Esophagus muscularis mucosa (tissue), 4 donors: ENCODE data around the gene ARHGAP23. TPM values are rescaled to one million over a fixed set of nuclear protein-coding genes. Genes with fewer than 3 reads are reported as not detected.
A peak's percentile ranks its signal among the peaks of the same experiment; 100 is the strongest.

Source experiments
- DNase-seq: peaks from one replicate; pipeline ENCODE4 v3.0.0-alpha.2; 2017; ENCODE audit errors: extremely low spot score
- H3K27ac ChIP-seq, 4 donors: fragments of 200-600 bp; sonication (generic); replicated peaks in 1 of 4; 1 replicate in 3 of 4; 2 replicates in 1 of 4; pipeline ENCODE4 v1.5.1; 2016 to 2019; ENCODE audit warnings: mild to moderate bottlenecking in 1 of 4
- H3K27me3 ChIP-seq, 4 donors: fragments of 200-600 bp; sonication (generic); one replicate each; pipeline versions ENCODE4 v1.5.1 to v1.6.0; 2016 to 2019
- H3K36me3 ChIP-seq, 4 donors: fragments of 200-600 bp; sonication (generic); one replicate each; pipeline ENCODE4 v1.5.1; 2016 to 2019
- H3K4me1 ChIP-seq, 4 donors: fragments of 200-600 bp; sonication (generic); one replicate each; pipeline ENCODE4 v1.5.1; 2016 to 2019
- H3K4me3 ChIP-seq, 4 donors: fragments of 200-600 bp; sonication (generic); 1 replicate in 2 of 4; 2 replicates in 2 of 4; pipeline ENCODE4 v1.5.1; 2016 to 2019; ENCODE audit warnings: mild to moderate bottlenecking in 4 of 4, moderate library complexity in 1 of 4
- H3K9me3 ChIP-seq, 4 donors: fragments of 200-600 bp; sonication (generic); 1 replicate in 3 of 4; 2 replicates in 1 of 4; pipeline ENCODE4 v1.5.1; 2016 to 2019
- CTCF ChIP-seq, 3 experiments: fragments of 200-600 bp in 2 of 3; fragments of 450-650 bp in 1 of 3; sonication (generic) in 2 of 3; IDR thresholded peaks; one replicate each; pipeline ENCODE4 v1.5.1; 2017 to 2019; ENCODE audit warnings: antibody characterized with exemption in 3 of 3, mild to moderate bottlenecking in 2 of 3, moderate library complexity in 1 of 3
- EP300 ChIP-seq: sonication (generic); formaldehyde crosslinking; IDR thresholded peaks from one replicate; pipeline ENCODE4 v1.6.1; 2017; ENCODE audit warnings: antibody characterized with exemption
- POLR2A ChIP-seq: fragments of 450-650 bp; IDR thresholded peaks from one replicate; pipeline ENCODE4 v1.6.1; 2017; ENCODE audit warnings: antibody characterized with exemption, moderate library complexity, mild to moderate bottlenecking, low read depth
- POLR2AphosphoS5 ChIP-seq, 2 donors: sonication (generic); formaldehyde crosslinking; IDR thresholded peaks; one replicate each; pipeline ENCODE4 v1.6.1; 2017; ENCODE audit warnings: antibody characterized with exemption in 2 of 2
- WGBS: methylation state at CpG from one replicate; pipeline ENCODE4 v1.1.5; 2018; 5-methylcytosine and 5-hydroxymethylcytosine counted together
- intact Hi-C: fragments of 100-400 bp; cut with DNase I; formaldehyde crosslinking; loops from one replicate; pipeline ENCODE4 v1.15.1; 2023
- total RNA-seq, 4 donors: library from RNA; depleted of rRNA; stranded (reverse); fragments of >200 nt; gene quantifications; one replicate each; pipeline versions ENCODE4 v1.1.0 to v1.2.1, GENCODE V29; 2016

ARHGAP23 gene
- total RNA-seq, 4 donors from 2014 or later = 58.6 to 150 (median 104) TPM

GRCh38 chr17:38558728-38559050, 130.4 kb downstream of the ARHGAP23 start:
- TF ChIP-seq POLR2A = no peak
- TF ChIP-seq EP300 = no peak
- no peak for TF ChIP-seq POLR2AphosphoS5 (IDR thresholded peaks at IDR 0.05)
- TF ChIP-seq CTCF (IDR thresholded peaks at IDR 0.05) = no peak
- intact Hi-C loops = loop anchor here (2.0 kb wide), 2 partner anchors 26 to 110 kb away; no protein-coding TSS in a partner anchor
- WGBS = 11% methylated on average over 7 of the region's 10 CpGs
- peak overlapping the region in 3 of 4 donors; percentile 13 to 31 (median 22) for H3K27ac ChIP-seq
- peaks cover 31 to 58% (median 40%) of the 10 kb centered on the region in 4 donors for H3K4me1 ChIP-seq
- peaks cover 27 to 82% (median 47%) of the 10 kb centered on the region in 4 donors for H3K27me3 ChIP-seq
- H3K9me3 ChIP-seq = no peaks in the 10 kb centered on the region
- no peaks in the 10 kb centered on the region for H3K36me3 ChIP-seq
- no peak for DNase-seq
- H3K4me3 ChIP-seq = peak overlapping the region; percentile 45 to 63 (median 50)

GRCh38 chr17:38559051-38559879, 131.0 kb downstream of the ARHGAP23 start:
- DNase-seq = no peak
- Histone ChIP-seq H3K9me3 (no peaks in the 10 kb centered on the region), H3K27ac (peak overlapping the region in 1 of 4 donors; percentile 22), H3K27me3 (peaks cover 27 to 82% (median 53%) of the 10 kb centered on the region in 4 donors), H3K4me1 (peaks cover 31 to 64% (median 44%) of the 10 kb centered on the region in 4 donors), H3K4me3 (peak overlapping the region; percentile 45 to 63 (median 50)), H3K36me3 (no peaks in the 10 kb centered on the region)
- TF ChIP-seq CTCF (IDR thresholded peaks at IDR 0.05) (peak in 1 of 3 experiments; percentile 5), EP300 (no peak)
- WGBS = 9% methylated on average over 35 of the region's 44 CpGs
- intact Hi-C loops = loop anchor here (2.0 kb wide), 2 partner anchors 26 to 110 kb away; no protein-coding TSS in a partner anchor

GRCh38 chr17:38559880-38560230, 131.6 kb downstream of the ARHGAP23 start:
- H3K27me3 ChIP-seq = peaks cover 27 to 85% (median 59%) of the 10 kb centered on the region in 4 donors
- H3K4me1 ChIP-seq = peaks cover 31 to 67% (median 44%) of the 10 kb centered on the region in 4 donors
- WGBS = 16% methylated on average over 5 of the region's 6 CpGs
- TF ChIP-seq POLR2A (no peak), POLR2AphosphoS5 (IDR thresholded peaks at IDR 0.05) (no peak), CTCF (IDR thresholded peaks at IDR 0.05) (no peak), EP300 (no peak)
- no peak overlapping the region for H3K27ac ChIP-seq
- no peaks in the 10 kb centered on the region for H3K36me3 ChIP-seq
- intact Hi-C loops = loop anchor here (2.0 kb wide), 2 partner anchors 25 to 109 kb away; no protein-coding TSS in a partner anchor
- no peak for DNase-seq
- H3K9me3 ChIP-seq = no peaks in the 10 kb centered on the region
- H3K4me3 ChIP-seq = peak overlapping the region in 3 of 4 donors; percentile 45 to 63 (median 48)

GRCh38 chr17:38560503-38561318, 132.4 kb downstream of the ARHGAP23 start:
- no peaks in the 10 kb centered on the region for H3K9me3 ChIP-seq
- intact Hi-C loops = no loop called here
- no peak overlapping the region for H3K27ac ChIP-seq
- no peaks in the 10 kb centered on the region for H3K36me3 ChIP-seq
- TF ChIP-seq CTCF (IDR thresholded peaks at IDR 0.05) (no peak), POLR2AphosphoS5 (IDR thresholded peaks at IDR 0.05) (no peak), POLR2A (no peak), EP300 (no peak)
- H3K27me3 ChIP-seq = peaks cover 27 to 91% (median 63%) of the 10 kb centered on the region in 4 donors
- DNase-seq = no peak
- WGBS = 16% methylated on average over 15 of the region's 15 CpGs
- no peak overlapping the region for H3K4me3 ChIP-seq
- peaks cover 31 to 67% (median 44%) of the 10 kb centered on the region in 4 donors for H3K4me1 ChIP-seq
